Uterus (tissue), 4 donors: ENCODE data around the gene QTRT2. TPM values are rescaled to one million over a fixed set of nuclear protein-coding genes. Genes with fewer than 3 reads are reported as not detected.

Experiments used
- DNase-seq, 2 donors: peaks; one replicate each; pipeline ENCODE4 v3.0.0-alpha.2; 2019 to 2020
- H3K27ac ChIP-seq, 2 donors: fragments of 200-600 bp; sonication (generic); 1 replicate in 1 of 2; 2 replicates in 1 of 2; pipeline ENCODE4 v1.5.1; 2016 to 2018
- H3K27me3 ChIP-seq, 2 donors: fragments of 200-600 bp; sonication (generic); one replicate each; pipeline ENCODE4 v1.5.1; 2018 to 2019; ENCODE audit warnings: control low read depth in 1 of 2
- H3K36me3 ChIP-seq, 2 donors: fragments of 200-600 bp; sonication (generic); one replicate each; pipeline ENCODE4 v1.5.1; 2019; ENCODE audit warnings: control low read depth in 1 of 2
- H3K4me1 ChIP-seq, 2 donors: fragments of 200-600 bp; sonication (generic); one replicate each; pipeline ENCODE4 v1.5.1; 2018 to 2019; ENCODE audit warnings: control low read depth in 1 of 2
- H3K4me3 ChIP-seq, 2 donors: fragments of 200-600 bp; sonication (generic); 1 replicate in 1 of 2; 2 replicates in 1 of 2; pipeline ENCODE4 v1.5.1; 2018 to 2019; ENCODE audit warnings: mild to moderate bottlenecking in 1 of 2
- H3K9me3 ChIP-seq, 2 donors: fragments of 200-600 bp; sonication (generic); one replicate each; pipeline ENCODE4 v1.5.1; 2019; ENCODE audit warnings: control low read depth in 1 of 2
- CTCF ChIP-seq, 4 experiments: fragments of 200-600 bp in 2 of 4; fragments of 450-650 bp in 2 of 4; sonication (generic) in 2 of 4; IDR thresholded peaks; one replicate each; pipeline ENCODE4 v1.5.1; 2016 to 2019; ENCODE audit warnings: antibody characterized with exemption in 4 of 4, mild to moderate bottlenecking in 2 of 4, moderate library complexity in 1 of 4
- POLR2A ChIP-seq, 2 donors: fragments of 450-650 bp; IDR thresholded peaks; one replicate each; pipeline ENCODE4 v1.6.1; 2016; ENCODE audit warnings: antibody characterized with exemption in 2 of 2, mild to moderate bottlenecking in 1 of 2, moderate library complexity in 1 of 2
- intact Hi-C: fragments of 100-400 bp; cut with DNase I; formaldehyde crosslinking; loops from one replicate; pipeline ENCODE4 v1.15.1; 2023; ENCODE audit warnings: low total_unique reads
- total RNA-seq, 4 donors: library from RNA; depleted of rRNA in 3 of 4; stranded (reverse); fragments of >200 nt in 3 of 4; gene quantifications; one replicate each; pipeline versions ENCODE4 v1.1.0 to v1.2.4, GENCODE V29; 2014 to 2023
- donor health status: DM: yes; HTN: yes; CAD: no.

Gene QTRT2
- total RNA-seq, result 10 to 100 TPM in 3 of 4 donors, 1 to 10 TPM in 1; 2.4 to 54.5 (median 25.4) TPM

- no peaks in the 10 kb centered on the region for H3K27me3 ChIP-seq
- TF ChIP-seq CTCF (IDR thresholded peaks at IDR 0.05) (peak in 1 of 4 experiments; percentile 36), POLR2A (IDR thresholded peaks at IDR 0.05) (peak in 1 of 2 donors; percentile 46)
- H3K36me3 ChIP-seq, result no peaks in the 10 kb centered on the region
- no peaks in the 10 kb centered on the region for H3K9me3 ChIP-seq
- H3K4me3 ChIP-seq, result peak within 1 kb of the TSS; percentile 48 to 72
- H3K27ac ChIP-seq, result peak within 1 kb of the TSS; percentile 71 to 78
- intact Hi-C loops, result no loop called here
- DNase-seq, result peak; percentile 98 to 100
- H3K4me1 ChIP-seq, result no peaks in the 10 kb centered on the region
These were observed at the start of gene QTRT2, which contains the start of gene CCDC191 for GRCh38 chr3:114056130-114057010. Gene QTRT2 (plus strand): TSS chr3:114056737. CDS start chr3:114065258, 8,521 bp downstream. Gene CCDC191 (minus strand): TSS chr3:114056526. CDS start chr3:114056466, 60 bp downstream.

GRCh38 chr3:114011059-114011797, 45.3 kb upstream of the QTRT2 start:
- intact Hi-C loops, result no loop called here
- H3K27me3 ChIP-seq, result no peaks in the 10 kb centered on the region
- TF ChIP-seq POLR2A (IDR thresholded peaks at IDR 0.05), result no peak
- no peak for TF ChIP-seq CTCF (IDR thresholded peaks at IDR 0.05)

GRCh38 chr3:114014211-114014610, 42.3 kb upstream of the QTRT2 start:
- no peak overlapping the region for H3K4me3 ChIP-seq
- H3K36me3 ChIP-seq, result no peaks in the 10 kb centered on the region
- no peak overlapping the region for H3K27ac ChIP-seq
- H3K27me3 ChIP-seq, result no peaks in the 10 kb centered on the region
- no peaks in the 10 kb centered on the region for H3K9me3 ChIP-seq
- intact Hi-C loops, result no loop called here
- H3K4me1 ChIP-seq, result no peaks in the 10 kb centered on the region
- no peak for DNase-seq
- no peak for TF ChIP-seq POLR2A (IDR thresholded peaks at IDR 0.05)
- TF ChIP-seq CTCF (IDR thresholded peaks at IDR 0.05), result no peak

More at GRCh38 chr3:114011059-114011797, 45.3 kb upstream of the QTRT2 start:
- Histone ChIP-seq H3K27ac (no peak overlapping the region), H3K4me1 (no peaks in the 10 kb centered on the region), H3K36me3 (no peaks in the 10 kb centered on the region), H3K4me3 (no peak overlapping the region), H3K9me3 (no peaks in the 10 kb centered on the region)
- no peak for DNase-seq

GRCh38 chr3:114019486-114019885, 37.1 kb upstream of the QTRT2 start:
- H3K27ac ChIP-seq, result no peak overlapping the region
- H3K9me3 ChIP-seq, result no peaks in the 10 kb centered on the region
- no peaks in the 10 kb centered on the region for H3K27me3 ChIP-seq
- H3K36me3 ChIP-seq, result no peaks in the 10 kb centered on the region
- no peak for DNase-seq
- H3K4me3 ChIP-seq, result no peak overlapping the region
- no peaks in the 10 kb centered on the region for H3K4me1 ChIP-seq
- intact Hi-C loops, result no loop called here
- TF ChIP-seq CTCF (IDR thresholded peaks at IDR 0.05) (no peak), POLR2A (IDR thresholded peaks at IDR 0.05) (no peak)
